Adrenal gland (tissue), 12 donors: ENCODE data around the gene ADAMTSL1. TPM values are rescaled to one million over a fixed set of nuclear protein-coding genes. Genes with fewer than 3 reads are reported as not detected.

ENCODE experiments used
- DNase-seq, 7 donors: peaks; one replicate each; pipeline ENCODE4 v3.0.0-alpha.2; 2019 to 2020
- H3K27ac ChIP-seq, 5 donors: fragments of 200-600 bp; sonication (generic) in 4 of 5; 1 replicate in 3 of 5; 2 replicates in 2 of 5; pipeline versions ENCODE4 v1.5.1 to v1.8.0; 2016 to 2020; ENCODE audit warnings: mild to moderate bottlenecking in 1 of 5
- H3K27me3 ChIP-seq: fragments of 200-600 bp; 2 replicates; pipeline ENCODE4 v1.8.0; 2021
- H3K36me3 ChIP-seq, 2 donors: fragments of 200-600 bp; replicated peaks in 1 of 2; 1 replicate in 1 of 2; 2 replicates in 1 of 2; pipeline versions ENCODE4 v1.5.1 to v1.8.0; 2018 to 2022
- H3K4me1 ChIP-seq, 2 donors: fragments of 200-600 bp; replicated peaks in 1 of 2; 1 replicate in 1 of 2; 2 replicates in 1 of 2; pipeline versions ENCODE4 v1.5.1 to v1.8.0; 2018 to 2021
- H3K4me3 ChIP-seq, 4 donors: fragments of 200-600 bp; sonication (generic) in 3 of 4; one replicate each; pipeline ENCODE4 v1.5.1; 2016 to 2018
- H3K9me3 ChIP-seq, 3 donors: fragments of 200-600 bp; sonication (generic) in 1 of 3; replicated peaks in 1 of 3; 1 replicate in 2 of 3; 2 replicates in 1 of 3; pipeline versions ENCODE4 v1.5.1 to v1.8.0; 2016 to 2021
- CTCF ChIP-seq, 6 experiments: fragments of 450-650 bp in 4 of 6; fragments of 200-600 bp in 2 of 6; sonication (generic) in 1 of 6; IDR thresholded peaks; 1 replicate in 5 of 6; 2 replicates in 1 of 6; pipeline versions ENCODE4 v1.5.1 to v1.8.0; 2016 to 2021; ENCODE audit warnings: antibody characterized with exemption in 6 of 6, mild to moderate bottlenecking in 2 of 6, moderate library complexity in 1 of 6
- POLR2A ChIP-seq, 2 donors: fragments of 450-650 bp; IDR thresholded peaks; one replicate each; pipeline ENCODE4 v1.6.1; 2017; ENCODE audit warnings: antibody characterized with exemption in 2 of 2, mild to moderate bottlenecking in 2 of 2, moderate library complexity in 1 of 2
- WGBS, 4 donors: extraction: QIAGEN DNeasy Blood & Tissue Kit in 2 of 4; methylation state at CpG; one replicate each; pipeline versions ENCODE4 v1.1.5 to v1.1.7; 2013 to 2017; 5-methylcytosine and 5-hydroxymethylcytosine counted together
- intact Hi-C, 2 donors: fragments of 100-400 bp; cut with DNase I; formaldehyde crosslinking; loops; one replicate each; pipeline versions ENCODE4 v1.14.1 to v1.15.0; 2022 to 2023
- polyA plus RNA-seq, 3 donors: library from polyadenylated mRNA; stranded (reverse); fragments of 200-250 nt in 2 of 3; fragments of 350-450 nt in 1 of 3; fragmentation: Illumina TruSeq in 1 of 3; extraction: RNeasy Lipid Tissue Mini Kit (QIAGEN cat#74804) in 1 of 3; gene quantifications; one replicate each; pipeline ENCODE4 v1.2.3, GENCODE V29; 2013 to 2014
- total RNA-seq, 9 donors: library from RNA; depleted of rRNA in 4 of 9; stranded (reverse); fragments of >200 nt in 4 of 9; fragments of 120-200 nt in 1 of 9; fragmentation: NEBNext Ultra II Directional in 1 of 9; extraction: Animal tissue kit (Norgen Biotek cat#: 25700) in 1 of 9; gene quantifications; one replicate each; pipeline versions ENCODE4 v1.1.0 to v1.2.4, GENCODE V29; 2013 to 2023
- donor health status: healthy with polysubstance abuse.
- donor health status: Bipolar disorder and iron deficiency.
- donor health status: DM: yes; HTN: yes; CAD: no.
- donor health status: DM: no; HTN: no; CAD: no.
- donor health status: DM: no; HTN: no; CAD: no.
- donor health status: DM: yes; HTN: yes; CAD: no.

ADAMTSL1 gene
- total and polyA plus RNA-seq, 12 donors: 4.9 to 38.1 (median 20.6) TPM

- Histone ChIP-seq H3K4me1 (peaks cover 0 to 6% of the 10 kb centered on the region in 2 donors), H3K9me3 (no peaks in the 10 kb centered on the region), H3K36me3 (no peaks in the 10 kb centered on the region), H3K27ac (peak overlapping the region in 2 of 5 donors; percentile 3 to 45), H3K4me3 (no peak overlapping the region), H3K27me3 (no peaks in the 10 kb centered on the region)
- intact Hi-C loops: no loop called here
- TF ChIP-seq POLR2A (IDR thresholded peaks at IDR 0.05): no peak
- peak in 1 of 7 donors; percentile 11 for DNase-seq
- 60 to 74% (median 67%) methylated on average over 7 of the region's 7 CpGs for WGBS, 4 donors
These were observed 16.9 kb downstream of the ADAMTSL1 start for GRCh38 chr9:18490641-18491370.

- H3K9me3 ChIP-seq: no peaks in the 10 kb centered on the region
- H3K36me3 ChIP-seq: no peaks in the 10 kb centered on the region
- H3K27ac ChIP-seq: no peak overlapping the region
- no peak for TF ChIP-seq CTCF (IDR thresholded peaks at IDR 0.05)
- no peak for TF ChIP-seq POLR2A (IDR thresholded peaks at IDR 0.05)
- intact Hi-C loops: no loop called here
- no peak for DNase-seq
- peaks cover 6 to 9% of the 10 kb centered on the region in 2 donors for H3K4me1 ChIP-seq
- no peaks in the 10 kb centered on the region for H3K27me3 ChIP-seq
- no peak overlapping the region for H3K4me3 ChIP-seq
These were observed 18.7 kb downstream of the ADAMTSL1 start for GRCh38 chr9:18492612-18493011.

- TF ChIP-seq POLR2A (IDR thresholded peaks at IDR 0.05) (no peak), CTCF (IDR thresholded peaks at IDR 0.05) (no peak)
- Histone ChIP-seq H3K27ac (no peak overlapping the region), H3K27me3 (no peaks in the 10 kb centered on the region), H3K9me3 (no peaks in the 10 kb centered on the region), H3K4me1 (peaks cover 6 to 13% of the 10 kb centered on the region in 2 donors), H3K36me3 (no peaks in the 10 kb centered on the region), H3K4me3 (no peak overlapping the region)
- intact Hi-C loops: no loop called here
- DNase-seq: no peak
- 81 to 89% (median 83%) methylated on average over 3 of the region's 3 CpGs for WGBS, 4 donors
These were observed 19.6 kb downstream of the ADAMTSL1 start for GRCh38 chr9:18493451-18493993.

- 90 to 98% (median 95%) methylated on average over 3 of the region's 3 CpGs for WGBS, 4 donors
- H3K9me3 ChIP-seq: no peaks in the 10 kb centered on the region
- H3K27ac ChIP-seq: no peak overlapping the region
These were observed 21.1 kb downstream of the ADAMTSL1 start for GRCh38 chr9:18495065-18495464.

More at GRCh38 chr9:18495065-18495464, 21.1 kb downstream of the ADAMTSL1 start:
- no peak for DNase-seq
- Histone ChIP-seq H3K36me3 (no peaks in the 10 kb centered on the region), H3K4me3 (no peak overlapping the region), H3K4me1 (peaks cover 6 to 13% of the 10 kb centered on the region in 2 donors), H3K27me3 (no peaks in the 10 kb centered on the region)
- TF ChIP-seq POLR2A (IDR thresholded peaks at IDR 0.05) (no peak), CTCF (IDR thresholded peaks at IDR 0.05) (no peak)
- intact Hi-C loops: no loop called here
